Activated B cell treated with CpG ODN at 0.5 μM for 24 hours (primary cell): ENCODE measurements around the gene NEURL2. TPM values are rescaled to one million over a fixed set of nuclear protein-coding genes. Genes with fewer than 3 reads are reported as not detected.
A peak's percentile ranks its signal among the peaks of the same experiment; 100 is the strongest.

Source experiments
- ATAC-seq: fragments of 200-7000 bp; cut with Tn5 transposase; one replicate; pipeline ENCODE4 v1.10.0; 2021; ENCODE audit warnings: low read depth, mild to moderate bottlenecking, moderate library complexity
- CTCF ChIA-PET: fragments of 350-600 bp; sonication (Branson Sonifier 250); formaldehyde crosslinking; loops from one replicate; lab custom pipeline; 2021; ENCODE audit warnings: antibody characterized with exemption; lab: Charles Lee
- POLR2A ChIA-PET: fragments of 350-600 bp; sonication (Branson Sonifier 250); formaldehyde crosslinking; loops from one replicate; lab custom pipeline; 2021; ENCODE audit warnings: antibody characterized with exemption; lab: Charles Lee
- DNase-seq: peaks from one replicate; pipeline ENCODE4 v3.0.0; 2022
- H3K27ac Mint-ChIP-seq: one replicate; pipeline ENCODE4 v1.8.0; 2020; ENCODE audit warnings: mixed read lengths
- H3K27me3 Mint-ChIP-seq: one replicate; pipeline ENCODE4 v1.8.0; 2021; ENCODE audit warnings: mixed read lengths
- H3K36me3 Mint-ChIP-seq: one replicate; pipeline ENCODE4 v1.8.0; 2021; ENCODE audit warnings: low read depth, mixed read lengths
- H3K4me1 Mint-ChIP-seq: one replicate; pipeline ENCODE4 v1.8.0; 2021; ENCODE audit warnings: mixed read lengths
- H3K4me3 Mint-ChIP-seq: one replicate; pipeline ENCODE4 v1.8.0; 2020; ENCODE audit warnings: mild to moderate bottlenecking, mixed read lengths
- H3K9me3 Mint-ChIP-seq: one replicate; pipeline ENCODE4 v1.8.0; 2020; ENCODE audit warnings: mixed read lengths
- intact Hi-C: fragments of 100-400 bp; cut with micrococcal nuclease; formaldehyde crosslinking; loops from one replicate; pipeline ENCODE4 v1.15.1; 2024
- total RNA-seq: library from RNA; stranded (reverse); gene quantifications from 2 replicates; pipeline ENCODE4 v1.2.3, GENCODE V29; 2022
- TF ChIP-seq, protein P1 (sequence below): fragments of 200-600 bp; IDR thresholded peaks from one replicate; pipeline ENCODE4 v1.8.0; 2022; ENCODE audit warnings: antibody characterized with exemption, mild to moderate bottlenecking

Gene NEURL2
- total RNA-seq, 1 donor from 2014 or later: 2.0 TPM

DNA sequence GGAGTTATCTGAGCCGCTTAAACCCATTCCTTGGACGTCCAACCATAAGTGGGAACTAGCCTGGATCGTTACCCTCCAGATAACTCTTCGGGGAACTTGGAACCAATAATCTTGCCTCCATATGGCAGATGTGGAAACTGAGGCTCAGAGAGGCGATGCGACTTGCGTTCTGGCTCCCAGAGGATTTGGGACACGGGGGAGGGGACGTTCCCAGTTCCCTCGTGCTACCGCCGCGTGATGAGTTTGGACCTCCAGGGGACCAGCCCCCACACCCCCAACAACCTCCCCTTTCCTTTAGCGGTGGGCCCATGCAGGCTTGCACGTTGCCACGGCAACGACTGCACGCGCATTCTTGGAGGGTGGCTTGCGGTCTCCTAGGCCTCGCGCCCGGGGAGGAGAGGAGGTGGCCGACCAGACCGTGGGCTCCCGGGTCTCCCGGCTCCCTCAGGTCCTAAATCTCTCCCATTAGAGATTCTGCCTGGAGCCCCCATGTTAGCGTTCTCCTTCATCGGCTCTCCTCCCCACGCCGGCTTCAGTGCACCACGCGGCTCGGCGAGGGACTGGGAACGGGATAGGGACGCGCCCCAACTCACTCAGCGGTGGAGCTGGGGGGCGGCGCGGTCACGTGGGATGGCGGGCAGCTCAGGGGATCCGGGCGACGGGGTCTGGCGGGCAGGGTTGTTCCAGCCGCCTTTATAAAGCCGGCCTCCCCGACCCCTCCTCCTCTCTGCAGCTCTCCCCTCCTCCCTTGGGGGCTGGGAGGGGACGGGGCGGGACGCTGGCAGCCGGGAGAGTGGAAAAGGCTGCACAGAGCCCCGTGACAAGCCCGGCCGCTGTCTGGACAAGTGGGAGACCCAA, 20.7 kb upstream of the NEURL2 start, which contains the start of gene PLTP:
TSS of gene PLTP (minus strand) at position 670 of the 858 bp plus-strand sequence. CDS start 703 bp downstream, outside the sequence.
- no peak for ATAC-seq
- POLR2A ChIA-PET: interaction anchor here (1.0 to 3.7 kb wide), 6 partner anchors 10 to 60 kb away, joined by 3 to 68 read pairs (median 9); partner anchors contain the start of genes ACOT8, CTSA, NEURL2 and PCIF1
- CTCF ChIA-PET: interaction anchor here (1.0 kb wide), 1 partner anchor 21 kb away, joined by 3 read pairs; the partner anchor contains the start of genes CTSA and NEURL2
- DNase-seq: peak; percentile 36
- intact Hi-C loops: loop anchor here (1.0 to 2.0 kb wide), 6 partner anchors 24 to 495 kb away; partner anchors contain the start of genes ACOT8, ELMO2, UBE2C and ZSWIM1
- Mint-ChIP-seq H3K27me3 (peaks cover 12% of the 10 kb centered on the region), H3K27ac (peak within 1 kb of the TSS; percentile 83), H3K4me1 (peaks cover 31% of the 10 kb centered on the region), H3K36me3 (no peaks in the 10 kb centered on the region), H3K4me3 (peak within 1 kb of the TSS; percentile 90), H3K9me3 (no peaks in the 10 kb centered on the region)
- TF ChIP-seq, protein P1, sequence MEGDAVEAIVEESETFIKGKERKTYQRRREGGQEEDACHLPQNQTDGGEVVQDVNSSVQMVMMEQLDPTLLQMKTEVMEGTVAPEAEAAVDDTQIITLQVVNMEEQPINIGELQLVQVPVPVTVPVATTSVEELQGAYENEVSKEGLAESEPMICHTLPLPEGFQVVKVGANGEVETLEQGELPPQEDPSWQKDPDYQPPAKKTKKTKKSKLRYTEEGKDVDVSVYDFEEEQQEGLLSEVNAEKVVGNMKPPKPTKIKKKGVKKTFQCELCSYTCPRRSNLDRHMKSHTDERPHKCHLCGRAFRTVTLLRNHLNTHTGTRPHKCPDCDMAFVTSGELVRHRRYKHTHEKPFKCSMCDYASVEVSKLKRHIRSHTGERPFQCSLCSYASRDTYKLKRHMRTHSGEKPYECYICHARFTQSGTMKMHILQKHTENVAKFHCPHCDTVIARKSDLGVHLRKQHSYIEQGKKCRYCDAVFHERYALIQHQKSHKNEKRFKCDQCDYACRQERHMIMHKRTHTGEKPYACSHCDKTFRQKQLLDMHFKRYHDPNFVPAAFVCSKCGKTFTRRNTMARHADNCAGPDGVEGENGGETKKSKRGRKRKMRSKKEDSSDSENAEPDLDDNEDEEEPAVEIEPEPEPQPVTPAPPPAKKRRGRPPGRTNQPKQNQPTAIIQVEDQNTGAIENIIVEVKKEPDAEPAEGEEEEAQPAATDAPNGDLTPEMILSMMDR: no peak

DNA sequence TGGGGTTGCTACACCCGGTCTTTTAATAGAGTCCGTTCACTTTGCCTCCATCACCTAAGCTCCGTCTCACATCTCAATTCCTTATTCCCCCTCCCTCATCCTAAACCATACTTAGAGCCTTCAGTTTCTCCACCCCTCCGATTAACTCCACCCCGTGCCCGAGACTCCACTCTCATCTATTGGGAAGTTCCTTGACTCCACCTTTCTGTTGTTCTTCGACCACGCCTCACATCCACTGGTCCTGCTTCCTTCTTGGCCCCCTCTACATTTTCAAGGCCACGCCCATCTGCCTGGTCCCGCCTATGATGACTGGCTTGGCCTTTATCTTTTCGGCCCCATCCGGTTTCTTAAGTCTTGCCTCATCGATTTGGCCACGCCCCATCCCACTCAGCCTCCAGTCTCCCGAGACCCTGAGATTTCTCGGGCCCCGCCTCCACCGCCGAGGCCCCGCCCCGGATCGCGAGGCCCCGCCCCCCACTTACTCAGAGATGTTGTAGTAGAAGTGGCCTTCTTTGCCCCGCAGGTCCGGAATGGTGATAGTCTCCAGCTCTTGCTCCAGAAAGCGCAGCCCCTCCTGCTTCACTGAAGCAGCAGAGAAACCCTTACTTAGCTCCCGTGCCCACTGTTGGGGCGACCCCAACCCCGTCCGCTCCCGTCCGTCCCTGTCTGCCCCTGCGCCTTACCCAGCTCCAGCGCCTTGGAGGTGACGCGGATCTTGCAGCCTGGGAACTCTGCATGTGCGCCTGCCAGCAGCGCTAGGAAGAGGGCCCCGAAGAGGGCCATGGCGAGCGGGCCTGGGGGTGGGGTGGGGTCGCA, 19.9 kb upstream of the NEURL2 start:
- peak; percentile 97 for DNase-seq
- TF ChIP-seq, protein P1: no peak
- H3K27ac Mint-ChIP-seq: peak overlapping the region; percentile 83

DNA sequence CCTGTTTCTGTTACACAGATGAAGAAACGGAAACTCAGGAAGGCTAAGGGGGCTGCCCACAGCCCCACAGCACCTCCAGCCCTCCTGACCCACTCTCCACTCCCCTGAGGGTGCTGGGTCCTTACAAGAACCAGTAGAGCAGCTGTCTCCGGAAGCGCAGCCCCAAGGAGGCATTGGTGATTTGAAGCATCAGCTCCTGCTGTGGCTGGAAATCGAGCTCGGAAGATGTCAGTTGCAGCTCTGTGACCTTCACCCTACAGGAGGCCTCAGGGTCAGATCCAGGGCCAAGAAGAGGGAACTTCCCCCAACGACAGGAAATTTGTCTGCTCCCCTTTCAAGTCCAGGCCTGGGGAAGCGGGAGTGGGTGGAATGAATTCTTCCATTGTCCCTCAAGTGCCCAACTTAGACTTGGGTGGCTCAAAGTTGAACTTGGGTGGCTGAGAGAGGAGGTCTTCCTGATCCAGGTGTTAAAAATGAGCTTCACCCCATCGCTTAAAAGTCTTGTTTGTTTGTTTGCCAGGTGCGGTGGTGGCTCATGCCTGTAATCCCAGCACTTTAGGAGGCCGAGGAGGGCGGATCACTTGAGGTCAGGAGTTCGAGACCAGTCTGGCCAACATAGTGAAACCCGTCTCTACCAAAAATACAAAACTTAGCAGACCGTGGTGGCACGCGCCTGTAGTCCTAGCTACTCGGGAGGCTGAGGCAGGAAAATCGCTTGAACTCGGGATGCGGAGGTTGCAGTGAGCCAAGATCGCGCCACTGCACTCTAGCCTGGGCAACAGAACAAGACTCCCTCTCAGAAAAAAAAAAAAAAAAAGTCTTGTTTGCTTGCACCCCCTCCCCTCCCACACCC, 19.0 kb upstream of the NEURL2 start:
- H3K27me3 Mint-ChIP-seq: peaks cover 6% of the 10 kb centered on the region
- ATAC-seq: no peak
- H3K27ac Mint-ChIP-seq: peak overlapping the region; percentile 83
- peak overlapping the region; percentile 90 for H3K4me3 Mint-ChIP-seq
- H3K4me1 Mint-ChIP-seq: peaks cover 31% of the 10 kb centered on the region
- ChIA-PET POLR2A (interaction anchor here (0.6 to 3.7 kb wide), 8 partner anchors 16 to 940 kb away, joined by 3 to 68 read pairs (median 8); partner anchors contain the start of genes ACOT8, CTSA, NEURL2 and PCIF1), CTCF (interaction anchor here (1.0 kb wide), 1 partner anchor 20 kb away, joined by 4 read pairs; no protein-coding TSS in a partner anchor)
- H3K36me3 Mint-ChIP-seq: no peaks in the 10 kb centered on the region
- no peaks in the 10 kb centered on the region for H3K9me3 Mint-ChIP-seq
- DNase-seq: no peak
- TF ChIP-seq, protein P1: no peak
- intact Hi-C loops: loop anchor here (1.0 to 2.0 kb wide), 3 partner anchors 19 to 497 kb away; partner anchors contain the start of genes CTSA, ELMO2 and NEURL2

More for the DNA sequence above, 19.9 kb upstream of the NEURL2 start:
- intact Hi-C loops: loop anchor here (1.0 to 2.0 kb wide), 7 partner anchors 20 to 496 kb away; partner anchors contain the start of genes ACOT8, CTSA, ELMO2 and NEURL2
- no peaks in the 10 kb centered on the region for H3K36me3 Mint-ChIP-seq
- H3K9me3 Mint-ChIP-seq: no peaks in the 10 kb centered on the region
- CTCF ChIA-PET: interaction anchor here (1.0 kb wide), 1 partner anchor 20 kb away, joined by 3 read pairs; the partner anchor contains the start of genes CTSA and NEURL2
- peak; percentile 92 for ATAC-seq
- peaks cover 31% of the 10 kb centered on the region for H3K4me1 Mint-ChIP-seq
- H3K4me3 Mint-ChIP-seq: peak overlapping the region; percentile 90
- POLR2A ChIA-PET: interaction anchor here (0.6 to 3.7 kb wide), 10 partner anchors 9 to 941 kb away, joined by 3 to 68 read pairs (median 6); partner anchors contain the start of genes ACOT8, CTSA, NEURL2 and PCIF1
- H3K27me3 Mint-ChIP-seq: peaks cover 6% of the 10 kb centered on the region

DNA sequence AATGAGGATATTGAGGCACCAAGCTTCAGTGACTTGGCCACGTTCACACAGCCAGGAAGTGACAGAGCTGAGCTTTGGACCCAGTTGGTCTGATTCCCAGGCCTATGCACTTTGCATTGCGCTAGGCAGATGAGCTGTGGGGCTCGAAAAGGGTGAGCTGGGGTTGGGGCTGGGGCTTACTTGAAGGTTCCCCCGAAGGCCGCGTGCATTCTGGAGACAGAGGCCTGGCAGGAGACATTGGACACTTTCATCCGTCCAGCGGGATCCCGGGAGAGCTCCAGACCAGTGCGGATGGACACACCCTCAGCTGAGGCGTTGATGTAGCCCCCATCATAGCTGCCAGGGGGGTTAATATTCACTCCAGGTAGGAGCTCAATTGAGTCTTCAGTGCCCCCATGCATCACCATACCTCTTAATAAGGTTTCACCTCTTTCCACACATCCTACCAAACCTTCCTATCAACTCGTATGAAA, 18.4 kb upstream of the NEURL2 start:
- intact Hi-C loops: no loop called here
- no peaks in the 10 kb centered on the region for H3K36me3 Mint-ChIP-seq
- peaks cover 28% of the 10 kb centered on the region for H3K4me1 Mint-ChIP-seq
- peaks cover 3% of the 10 kb centered on the region for H3K27me3 Mint-ChIP-seq
- no peak overlapping the region for H3K27ac Mint-ChIP-seq
- ATAC-seq: no peak
- H3K9me3 Mint-ChIP-seq: no peaks in the 10 kb centered on the region
- POLR2A ChIA-PET: interaction anchor here (0.9 to 3.7 kb wide), 5 partner anchors 16 to 62 kb away, joined by 3 to 68 read pairs (median 9); partner anchors contain the start of genes CTSA, NEURL2, PCIF1 and ZNF335
- H3K4me3 Mint-ChIP-seq: no peak overlapping the region
- no peak for DNase-seq
- CTCF ChIA-PET: interaction anchor here (1.0 kb wide), 1 partner anchor 19 kb away, joined by 4 read pairs; no protein-coding TSS in a partner anchor
- TF ChIP-seq, protein P1: no peak
